Measurements from ENCODE around the gene LYPLA2.

The LYPLA2 gene

GRCh38 chr1:23790696-23791515 lies at the start of gene LYPLA2:
LYPLA2 (plus strand) TSS chr1:23791145; CDS start chr1:23792683, 1,538 bp downstream.
- peak; percentile 75 for DNase-seq (ENCODE audit: low read depth, low spot score)

- no peak for DNase-seq (ENCODE audit: low read depth, low spot score)
Observed at GRCh38 chr1:23741609-23742008, 49.3 kb upstream of the LYPLA2 start.

GRCh38 chr1:23742670-23743286 lies 48.2 kb upstream of the LYPLA2 start:
- no peak for DNase-seq (ENCODE audit: low read depth, low spot score)

- DNase-seq (ENCODE audit: low read depth, low spot score), result peak; percentile 54
Observed at GRCh38 chr1:23743287-23744152, 47.4 kb upstream of the LYPLA2 start, which contains the start of gene ELOA. ELOA (plus strand) TSS chr1:23743471; CDS start chr1:23743504, 33 bp downstream.

GRCh38 chr1:23745515-23745914 lies 45.4 kb upstream of the LYPLA2 start:
- DNase-seq (ENCODE audit: low read depth, low spot score), result no peak

- DNase-seq (ENCODE audit: low read depth, low spot score), result no peak
Observed at GRCh38 chr1:23748016-23748415, 42.9 kb upstream of the LYPLA2 start.

- DNase-seq (ENCODE audit: low read depth, low spot score), result no peak
Observed at GRCh38 chr1:23751050-23751814, 39.7 kb upstream of the LYPLA2 start.

GRCh38 chr1:23751815-23752200 lies 39.1 kb upstream of the LYPLA2 start:
- DNase-seq (ENCODE audit: low read depth, low spot score), result no peak

GRCh38 chr1:23752909-23753308 lies 38.0 kb upstream of the LYPLA2 start:
- DNase-seq (ENCODE audit: low read depth, low spot score), result no peak

GRCh38 chr1:23756676-23757075 lies 34.3 kb upstream of the LYPLA2 start:
- no peak for DNase-seq (ENCODE audit: low read depth, low spot score)

- no peak for DNase-seq (ENCODE audit: low read depth, low spot score)
Observed at GRCh38 chr1:23757812-23758211, 33.1 kb upstream of the LYPLA2 start.

GRCh38 chr1:23759277-23759676 lies 31.7 kb upstream of the LYPLA2 start:
- no peak for DNase-seq (ENCODE audit: low read depth, low spot score)

GRCh38 chr1:23763041-23763577 lies 27.8 kb upstream of the LYPLA2 start:
- DNase-seq (ENCODE audit: low read depth, low spot score), result no peak

- DNase-seq (ENCODE audit: low read depth, low spot score), result no peak
Observed at GRCh38 chr1:23768733-23769132, 22.2 kb upstream of the LYPLA2 start.

GRCh38 chr1:23772049-23772853 lies 18.7 kb upstream of the LYPLA2 start:
- DNase-seq (ENCODE audit: low read depth, low spot score), result peak; percentile 78

- DNase-seq (ENCODE audit: low read depth, low spot score), result no peak
Observed at GRCh38 chr1:23772854-23773242, 18.1 kb upstream of the LYPLA2 start.

- no peak for DNase-seq (ENCODE audit: low read depth, low spot score)
Observed at GRCh38 chr1:23774174-23774880, 16.6 kb upstream of the LYPLA2 start.

GRCh38 chr1:23776217-23776616 lies 14.7 kb upstream of the LYPLA2 start:
- DNase-seq (ENCODE audit: low read depth, low spot score), result no peak

- DNase-seq (ENCODE audit: low read depth, low spot score), result peak; percentile 58
Observed at GRCh38 chr1:23777979-23778814, 12.7 kb upstream of the LYPLA2 start, which contains the start of gene PITHD1. PITHD1 (plus strand) TSS chr1:23778418; CDS start chr1:23778516, 98 bp downstream.

Data from activated CD4-positive, CD25-positive, alpha-beta regulatory T cell treated with anti-CD3 and anti-CD28 coated beads, Interleukin-2, amount 50 U/mL, for 16 hours (primary cell).